ENCODE measurements around the gene SMIM27.

Gene SMIM27

DNA sequence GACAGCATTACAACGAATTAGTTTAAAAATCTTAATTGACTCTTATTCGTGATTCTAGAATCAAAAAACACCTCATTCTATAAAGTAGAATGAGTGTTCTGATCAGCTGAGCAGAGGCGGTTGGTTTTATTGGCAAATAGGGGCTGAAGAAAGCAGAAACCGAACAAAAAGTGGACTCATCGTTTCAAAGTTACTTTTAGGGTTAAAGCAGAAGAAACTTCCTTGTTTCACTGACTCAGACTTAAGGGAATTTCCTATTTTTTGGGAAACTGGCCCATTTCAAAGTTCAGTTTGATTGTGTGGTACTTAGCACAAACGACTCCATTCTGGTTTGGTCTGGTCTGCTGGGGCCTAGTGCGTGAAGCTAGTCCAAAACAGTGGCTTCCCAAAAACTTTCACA is 21.7 kb downstream of the SMIM27 start:
- peak overlapping the region; percentile 88 for H3K27ac ChIP-seq (ENCODE audit: low read depth, low read length)
- no peaks in the 10 kb centered on the region for H3K9me3 ChIP-seq (ENCODE audit: control insufficient read depth in 5 of 5, low read length in 5 of 5)
- no peaks in the 10 kb centered on the region for H3K27me3 ChIP-seq (ENCODE audit: control insufficient read depth in 5 of 5, insufficient read depth in 4 of 5, low read length in 5 of 5)
- H3K4me3 ChIP-seq (ENCODE audit: low read depth in 1 of 5, low read length in 5 of 5), result peak overlapping the region in 2 of 5 donors; percentile 92 to 97
- H3K9ac ChIP-seq (ENCODE audit: low read length in 5 of 5), result peak overlapping the region in 3 of 5 donors; percentile 79 to 90 (median 87)
- peaks cover 0 to 6% (median 2%) of the 10 kb centered on the region in 5 donors for H3K36me3 ChIP-seq (ENCODE audit: control insufficient read depth in 5 of 5, insufficient read depth in 5 of 5, low read length in 5 of 5)
- H3K4me1 ChIP-seq (ENCODE audit: control insufficient read depth in 5 of 5, insufficient read depth in 5 of 5, low read length in 5 of 5), result peaks cover 2 to 30% (median 20%) of the 10 kb centered on the region in 5 donors

DNA sequence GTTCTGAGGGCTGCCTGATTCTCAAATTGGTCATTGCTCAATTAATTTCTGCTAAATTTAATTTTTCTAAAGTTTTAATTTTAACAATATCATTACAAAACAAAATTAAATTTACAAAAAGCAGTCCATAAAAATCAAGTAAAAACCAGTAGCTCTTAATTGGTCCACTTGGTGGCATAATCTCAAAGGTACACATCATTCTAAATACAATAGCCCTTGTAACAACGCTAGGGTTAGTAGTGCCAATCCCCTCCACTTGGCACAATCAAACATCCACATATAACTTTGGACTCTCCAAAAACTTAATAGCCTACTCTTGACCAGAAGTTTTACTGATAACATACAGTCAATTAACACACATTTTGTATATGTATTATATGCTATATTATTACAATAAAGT is 22.7 kb downstream of the SMIM27 start:
- Histone ChIP-seq H3K27ac (ENCODE audit: low read depth, low read length) (no peak overlapping the region), H3K4me3 (ENCODE audit: low read depth in 1 of 5, low read length in 5 of 5) (no peak overlapping the region), H3K4me1 (ENCODE audit: control insufficient read depth in 5 of 5, insufficient read depth in 5 of 5, low read length in 5 of 5) (peaks cover 2 to 34% (median 22%) of the 10 kb centered on the region in 5 donors), H3K9me3 (ENCODE audit: control insufficient read depth in 5 of 5, low read length in 5 of 5) (no peaks in the 10 kb centered on the region), H3K36me3 (ENCODE audit: control insufficient read depth in 5 of 5, insufficient read depth in 5 of 5, low read length in 5 of 5) (peaks cover 0 to 4% (median 2%) of the 10 kb centered on the region in 5 donors), H3K27me3 (ENCODE audit: control insufficient read depth in 5 of 5, insufficient read depth in 4 of 5, low read length in 5 of 5) (no peaks in the 10 kb centered on the region), H3K9ac (ENCODE audit: low read length in 5 of 5) (no peak overlapping the region)

DNA sequence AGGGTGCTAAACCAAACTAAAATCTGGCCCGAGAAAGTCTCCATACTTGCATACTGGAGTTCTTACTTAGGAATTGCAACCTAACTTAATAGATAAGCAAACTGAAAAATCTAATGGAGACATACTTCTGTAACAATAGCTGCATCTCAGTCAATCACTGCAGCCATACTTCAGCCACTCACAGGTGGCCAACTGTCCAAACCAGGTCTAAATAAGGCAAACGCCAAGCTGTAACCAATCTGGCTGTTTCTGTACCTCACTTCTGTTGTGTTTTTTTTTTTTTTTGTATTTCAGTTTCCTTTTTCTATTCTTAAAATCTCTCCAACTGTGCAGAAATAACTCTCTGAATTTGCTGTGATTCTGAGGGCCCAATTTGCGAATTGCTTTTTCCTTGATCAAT is 25.2 kb downstream of the SMIM27 start:
- Histone ChIP-seq H3K9ac (ENCODE audit: low read length in 5 of 5) (no peak overlapping the region), H3K27ac (ENCODE audit: low read depth, low read length) (no peak overlapping the region), H3K36me3 (ENCODE audit: control insufficient read depth in 5 of 5, insufficient read depth in 5 of 5, low read length in 5 of 5) (no peaks in the 10 kb centered on the region), H3K4me1 (ENCODE audit: control insufficient read depth in 5 of 5, insufficient read depth in 5 of 5, low read length in 5 of 5) (peaks cover 0 to 19% (median 10%) of the 10 kb centered on the region in 5 donors), H3K9me3 (ENCODE audit: control insufficient read depth in 5 of 5, low read length in 5 of 5) (no peaks in the 10 kb centered on the region), H3K4me3 (ENCODE audit: low read depth in 1 of 5, low read length in 5 of 5) (no peak overlapping the region), H3K27me3 (ENCODE audit: control insufficient read depth in 5 of 5, insufficient read depth in 4 of 5, low read length in 5 of 5) (no peaks in the 10 kb centered on the region)

DNA sequence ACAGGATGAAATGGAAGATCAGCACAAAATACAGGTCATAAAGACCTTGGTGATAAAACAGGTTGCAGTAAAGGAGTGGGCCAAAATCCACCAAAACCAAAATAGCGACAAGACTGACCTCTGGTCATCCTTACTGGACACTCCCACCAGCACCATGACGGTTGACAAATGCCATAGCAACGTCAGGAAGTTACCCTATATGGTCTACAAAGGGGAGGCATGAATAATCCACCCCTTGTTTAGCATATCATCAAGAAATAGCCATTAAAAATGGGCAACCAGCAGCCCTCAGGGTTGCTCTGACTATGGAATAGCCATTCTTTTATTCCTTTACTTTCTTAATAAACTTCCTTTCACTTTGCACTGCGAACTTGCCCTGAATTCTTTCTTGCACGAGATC is 26.8 kb downstream of the SMIM27 start:
- Histone ChIP-seq H3K36me3 (ENCODE audit: control insufficient read depth in 5 of 5, insufficient read depth in 5 of 5, low read length in 5 of 5) (no peaks in the 10 kb centered on the region), H3K9me3 (ENCODE audit: control insufficient read depth in 5 of 5, low read length in 5 of 5) (no peaks in the 10 kb centered on the region), H3K27ac (ENCODE audit: low read depth, low read length) (no peak overlapping the region), H3K4me1 (ENCODE audit: control insufficient read depth in 5 of 5, insufficient read depth in 5 of 5, low read length in 5 of 5) (peaks cover 0 to 4% (median 0%) of the 10 kb centered on the region in 5 donors), H3K9ac (ENCODE audit: low read length in 5 of 5) (no peak overlapping the region), H3K27me3 (ENCODE audit: control insufficient read depth in 5 of 5, insufficient read depth in 4 of 5, low read length in 5 of 5) (no peaks in the 10 kb centered on the region), H3K4me3 (ENCODE audit: low read depth in 1 of 5, low read length in 5 of 5) (peak overlapping the region in 1 of 5 donors; percentile 8)

DNA sequence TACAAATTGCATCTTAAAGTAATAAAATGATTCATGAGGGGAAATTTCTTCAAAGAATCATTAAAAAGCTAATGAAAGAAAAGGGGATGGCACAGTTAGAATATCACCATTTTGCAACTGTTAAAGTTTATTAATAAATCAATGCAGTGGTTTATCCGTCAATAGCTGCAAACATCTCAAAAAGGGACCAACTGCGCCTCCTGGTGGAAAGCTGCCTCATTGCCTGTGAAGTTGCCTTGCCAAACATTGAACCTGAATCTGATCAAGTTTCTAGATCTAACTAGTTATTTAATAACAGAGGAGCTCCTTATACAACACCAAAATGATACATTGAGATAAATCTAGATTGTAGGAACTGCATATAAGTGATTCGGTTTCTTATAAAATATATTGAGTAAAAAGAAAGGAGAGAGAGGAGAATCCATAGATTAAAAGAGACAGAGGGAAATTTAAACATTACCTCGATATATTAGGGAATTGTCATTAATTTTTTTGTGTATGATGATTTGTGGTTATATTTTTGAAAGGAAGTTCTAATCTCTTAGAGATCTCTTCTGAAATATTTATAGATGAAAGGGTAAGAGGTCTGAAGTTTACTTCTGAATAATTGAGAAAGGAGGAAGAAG is 27.7 kb downstream of the SMIM27 start:
- no peaks in the 10 kb centered on the region for H3K36me3 ChIP-seq (ENCODE audit: control insufficient read depth in 5 of 5, insufficient read depth in 5 of 5, low read length in 5 of 5)
- H3K27me3 ChIP-seq (ENCODE audit: control insufficient read depth in 5 of 5, insufficient read depth in 4 of 5, low read length in 5 of 5), result no peaks in the 10 kb centered on the region
- no peaks in the 10 kb centered on the region for H3K9me3 ChIP-seq (ENCODE audit: control insufficient read depth in 5 of 5, low read length in 5 of 5)
- peaks cover 0 to 4% (median 0%) of the 10 kb centered on the region in 5 donors for H3K4me1 ChIP-seq (ENCODE audit: control insufficient read depth in 5 of 5, insufficient read depth in 5 of 5, low read length in 5 of 5)
- no peak overlapping the region for H3K27ac ChIP-seq (ENCODE audit: low read depth, low read length)
- no peak overlapping the region for H3K4me3 ChIP-seq (ENCODE audit: low read depth in 1 of 5, low read length in 5 of 5)
- H3K9ac ChIP-seq (ENCODE audit: low read length in 5 of 5), result no peak overlapping the region

DNA sequence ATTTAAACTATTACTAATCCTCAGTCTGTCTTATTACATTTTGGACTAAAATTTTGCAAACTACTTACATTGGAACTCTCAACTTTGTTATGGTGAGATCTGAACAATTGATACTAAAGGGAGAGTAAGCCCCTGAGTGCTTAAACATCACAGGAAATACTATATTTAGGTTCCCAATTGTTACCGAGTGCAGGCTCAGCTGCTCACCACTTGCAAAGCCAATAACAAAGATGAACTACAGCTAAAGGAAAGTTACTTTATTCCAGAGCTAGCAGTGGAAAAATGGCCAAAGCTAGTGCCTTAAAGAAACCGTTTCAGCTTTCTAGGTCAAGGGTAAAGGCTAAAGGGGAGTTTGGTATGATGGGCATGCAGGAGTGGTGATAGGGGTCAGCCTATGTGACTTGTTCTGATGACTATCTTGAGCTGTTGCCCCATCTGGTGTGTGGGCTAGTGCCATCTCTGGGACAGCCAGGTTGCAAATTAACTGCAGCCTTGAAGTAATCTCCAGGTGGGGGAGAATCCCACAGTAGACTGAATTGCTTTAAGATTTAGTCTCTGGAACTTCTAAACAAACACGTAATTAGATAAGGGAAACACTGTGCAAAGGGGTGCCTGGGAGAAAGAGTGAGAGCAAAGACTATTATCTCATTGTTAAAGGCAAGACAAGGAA is 28.6 kb downstream of the SMIM27 start:
- H3K36me3 ChIP-seq (ENCODE audit: control insufficient read depth in 5 of 5, insufficient read depth in 5 of 5, low read length in 5 of 5), result no peaks in the 10 kb centered on the region
- H3K9me3 ChIP-seq (ENCODE audit: control insufficient read depth in 5 of 5, low read length in 5 of 5), result no peaks in the 10 kb centered on the region
- no peak overlapping the region for H3K9ac ChIP-seq (ENCODE audit: low read length in 5 of 5)
- H3K27ac ChIP-seq (ENCODE audit: low read depth, low read length), result no peak overlapping the region
- H3K4me3 ChIP-seq (ENCODE audit: low read depth in 1 of 5, low read length in 5 of 5), result no peak overlapping the region
- peaks cover 0 to 2% (median 0%) of the 10 kb centered on the region in 5 donors for H3K27me3 ChIP-seq (ENCODE audit: control insufficient read depth in 5 of 5, insufficient read depth in 4 of 5, low read length in 5 of 5)
- peaks cover 0 to 4% (median 0%) of the 10 kb centered on the region in 5 donors for H3K4me1 ChIP-seq (ENCODE audit: control insufficient read depth in 5 of 5, insufficient read depth in 5 of 5, low read length in 5 of 5)

DNA sequence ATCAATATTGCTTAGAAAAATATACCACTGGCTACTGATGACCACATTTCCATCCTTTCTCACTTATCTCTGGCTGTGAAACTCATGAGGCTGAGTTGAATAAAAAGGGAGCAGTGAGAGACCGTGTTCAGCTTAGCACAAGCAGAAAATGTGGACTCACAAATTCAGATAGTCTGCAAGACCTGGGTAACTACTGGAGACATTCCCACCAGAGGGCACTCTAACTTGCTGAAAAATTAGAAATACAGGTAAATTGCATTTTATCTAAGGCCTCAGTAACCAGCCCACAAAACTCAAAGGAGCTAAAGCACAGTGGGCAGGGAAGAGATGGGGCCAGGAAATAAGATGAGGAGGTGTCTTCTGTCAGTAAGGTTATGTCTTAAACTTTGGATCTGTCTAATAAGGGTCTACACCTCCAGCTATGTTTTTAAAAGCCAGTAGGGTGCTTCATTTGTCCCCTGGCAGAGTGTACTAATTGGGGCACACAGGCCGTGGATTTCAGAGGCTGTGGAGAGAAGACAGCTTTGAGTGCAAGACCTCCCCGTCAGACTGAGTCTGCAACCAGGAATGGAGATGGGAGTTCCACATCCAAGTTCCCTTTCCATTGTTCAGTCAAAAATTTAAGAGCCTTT is 29.5 kb downstream of the SMIM27 start:
- Histone ChIP-seq H3K27ac (ENCODE audit: low read depth, low read length) (no peak overlapping the region), H3K27me3 (ENCODE audit: control insufficient read depth in 5 of 5, insufficient read depth in 4 of 5, low read length in 5 of 5) (peaks cover 0 to 3% (median 0%) of the 10 kb centered on the region in 5 donors), H3K9me3 (ENCODE audit: control insufficient read depth in 5 of 5, low read length in 5 of 5) (no peaks in the 10 kb centered on the region), H3K36me3 (ENCODE audit: control insufficient read depth in 5 of 5, insufficient read depth in 5 of 5, low read length in 5 of 5) (no peaks in the 10 kb centered on the region), H3K9ac (ENCODE audit: low read length in 5 of 5) (no peak overlapping the region), H3K4me3 (ENCODE audit: low read depth in 1 of 5, low read length in 5 of 5) (no peak overlapping the region), H3K4me1 (ENCODE audit: control insufficient read depth in 5 of 5, insufficient read depth in 5 of 5, low read length in 5 of 5) (peaks cover 0 to 4% (median 0%) of the 10 kb centered on the region in 5 donors)

DNA sequence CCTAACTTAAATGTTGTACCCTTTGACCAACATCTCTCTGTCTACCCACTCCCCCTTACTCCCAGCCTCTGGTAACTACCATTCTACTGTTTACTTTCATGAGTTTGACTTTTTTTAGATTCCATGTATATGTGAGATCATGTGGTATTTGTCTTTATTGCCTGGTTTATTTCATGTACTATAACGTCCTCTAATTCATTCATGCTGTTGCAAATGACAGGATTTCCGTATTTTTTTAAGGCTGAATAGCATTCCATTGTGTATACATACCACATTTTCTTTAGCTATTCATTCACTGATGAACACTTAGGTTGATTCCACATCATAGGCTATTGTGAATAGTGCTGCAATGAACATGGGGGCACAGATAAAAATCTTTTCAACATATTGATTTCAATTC is 32.7 kb downstream of the SMIM27 start:
- no peak overlapping the region for H3K4me3 ChIP-seq (ENCODE audit: low read depth in 1 of 5, low read length in 5 of 5)
- H3K27ac ChIP-seq (ENCODE audit: low read depth, low read length), result no peak overlapping the region
- H3K4me1 ChIP-seq (ENCODE audit: control insufficient read depth in 5 of 5, insufficient read depth in 5 of 5, low read length in 5 of 5), result no peaks in the 10 kb centered on the region
- H3K9ac ChIP-seq (ENCODE audit: low read length in 5 of 5), result no peak overlapping the region
- H3K9me3 ChIP-seq (ENCODE audit: control insufficient read depth in 5 of 5, low read length in 5 of 5), result no peaks in the 10 kb centered on the region
- H3K27me3 ChIP-seq (ENCODE audit: control insufficient read depth in 5 of 5, insufficient read depth in 4 of 5, low read length in 5 of 5), result peaks cover 0 to 3% (median 0%) of the 10 kb centered on the region in 5 donors
- H3K36me3 ChIP-seq (ENCODE audit: control insufficient read depth in 5 of 5, insufficient read depth in 5 of 5, low read length in 5 of 5), result no peaks in the 10 kb centered on the region

DNA sequence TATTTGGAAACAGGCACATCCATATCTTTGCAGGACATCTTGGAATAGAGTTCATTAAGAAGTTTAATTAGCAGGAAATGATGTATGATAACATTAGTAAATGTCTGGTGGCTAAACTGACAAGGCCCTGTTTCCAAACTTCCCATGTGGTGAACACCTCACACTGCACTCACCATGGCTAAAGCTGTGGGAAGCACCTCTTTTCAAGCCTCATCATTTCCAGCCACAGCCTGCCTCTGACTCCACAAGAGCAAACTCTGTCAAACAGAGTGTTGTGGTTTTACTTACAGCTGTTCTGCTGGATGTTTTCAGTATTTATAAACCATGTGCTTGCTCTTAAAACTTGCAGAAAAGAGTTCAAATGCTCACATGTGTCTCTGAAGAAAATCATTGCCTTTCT is 35.8 kb downstream of the SMIM27 start:
- no peak overlapping the region for H3K4me3 ChIP-seq (ENCODE audit: low read depth in 1 of 5, low read length in 5 of 5)
- H3K9me3 ChIP-seq (ENCODE audit: control insufficient read depth in 5 of 5, low read length in 5 of 5), result no peaks in the 10 kb centered on the region
- no peak overlapping the region for H3K9ac ChIP-seq (ENCODE audit: low read length in 5 of 5)
- no peaks in the 10 kb centered on the region for H3K36me3 ChIP-seq (ENCODE audit: control insufficient read depth in 5 of 5, insufficient read depth in 5 of 5, low read length in 5 of 5)
- H3K4me1 ChIP-seq (ENCODE audit: control insufficient read depth in 5 of 5, insufficient read depth in 5 of 5, low read length in 5 of 5), result no peaks in the 10 kb centered on the region
- peaks cover 0 to 3% (median 0%) of the 10 kb centered on the region in 5 donors for H3K27me3 ChIP-seq (ENCODE audit: control insufficient read depth in 5 of 5, insufficient read depth in 4 of 5, low read length in 5 of 5)
- H3K27ac ChIP-seq (ENCODE audit: low read depth, low read length), result no peak overlapping the region

DNA sequence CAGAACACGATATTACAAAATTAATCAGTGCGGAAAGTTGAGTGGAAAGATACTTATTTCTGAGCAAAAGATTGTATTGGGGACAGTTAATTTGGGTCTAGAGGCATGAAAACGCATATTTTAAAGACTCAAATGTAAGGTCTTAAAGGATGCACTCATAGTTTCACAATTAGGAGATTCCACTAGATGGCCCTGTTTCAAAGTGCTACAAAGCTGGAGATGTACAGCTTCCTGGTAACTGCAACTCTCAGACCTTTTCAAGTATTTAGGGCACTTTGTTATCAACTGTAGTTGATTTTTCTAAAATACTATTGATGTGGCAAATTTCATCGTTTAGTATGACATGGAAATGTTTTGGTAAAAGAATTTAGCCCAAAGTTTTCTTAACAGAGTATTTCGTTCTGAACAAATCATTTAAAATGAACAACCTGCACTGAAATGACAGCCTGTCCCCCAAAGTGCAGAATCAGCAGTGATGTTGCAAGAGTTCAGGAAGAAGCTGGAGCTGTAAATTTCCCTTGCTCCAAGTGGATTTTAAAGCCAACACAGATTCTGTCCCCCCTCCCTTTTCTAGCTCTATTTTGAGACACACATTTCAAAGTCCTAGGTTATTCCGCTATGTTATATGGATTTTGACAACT is 37.1 kb downstream of the SMIM27 start:
- Histone ChIP-seq H3K36me3 (ENCODE audit: control insufficient read depth in 5 of 5, insufficient read depth in 5 of 5, low read length in 5 of 5) (no peaks in the 10 kb centered on the region), H3K4me1 (ENCODE audit: control insufficient read depth in 5 of 5, insufficient read depth in 5 of 5, low read length in 5 of 5) (no peaks in the 10 kb centered on the region), H3K4me3 (ENCODE audit: low read depth in 1 of 5, low read length in 5 of 5) (no peak overlapping the region), H3K9ac (ENCODE audit: low read length in 5 of 5) (no peak overlapping the region), H3K9me3 (ENCODE audit: control insufficient read depth in 5 of 5, low read length in 5 of 5) (no peaks in the 10 kb centered on the region), H3K27ac (ENCODE audit: low read depth, low read length) (no peak overlapping the region), H3K27me3 (ENCODE audit: control insufficient read depth in 5 of 5, insufficient read depth in 4 of 5, low read length in 5 of 5) (peaks cover 0 to 3% (median 0%) of the 10 kb centered on the region in 5 donors)
